Endothelial cell of umbilical vein (primary cell): Measurements from ENCODE around the gene CELSR2. TPM values are rescaled to one million over a fixed set of nuclear protein-coding genes. Genes with fewer than 3 reads are reported as not detected.

Source experiments
- BruUV-seq: library from RNA; stranded (reverse); fragments of 400-500 nt; replicated peaks from 2 replicates; lab custom pipeline; 2021; lab: Mats Ljungman, UMichigan
- CTCF ChIA-PET: fragments of 300-600, 350-600 bp; sonication (Branson Sonifier 250); formaldehyde crosslinking; loops from one replicate; lab custom pipeline; 2021; ENCODE audit warnings: antibody characterized with exemption, inconsistent platforms; lab: Charles Lee
- POLR2A ChIA-PET: fragments of 300-600, 350-600 bp; sonication (Branson Sonifier 250); formaldehyde crosslinking; loops from one replicate; lab custom pipeline; 2021; ENCODE audit warnings: antibody characterized with exemption, inconsistent platforms; lab: Charles Lee
- DNase-seq: peaks from one replicate; pipeline ENCODE4 v3.0.0-alpha.2; 2011; ENCODE audit warnings: low read depth, low spot score
- FAIRE-seq: peaks from 2 replicates; lab custom pipeline; 2011; peaks lifted over from hg19 to GRCh38; lab: Jason Lieb, UNC
- H2AFZ ChIP-seq: 2 replicates; pipeline ENCODE4 v1.6.0; 2012; ENCODE audit warnings: low read depth, low read length, control low read depth, inconsistent platforms
- H3K27ac ChIP-seq: 2 replicates; pipeline ENCODE4 v1.5.1; 2011; ENCODE audit warnings: low read depth, mild to moderate bottlenecking, control low read depth, low read length, moderate library complexity; ENCODE audit not compliant: insufficient read depth
- H3K27me3 ChIP-seq, 2 experiments: 2 replicates each; pipeline versions ENCODE4 v1.6.0 to v1.6.1; 2011; ENCODE audit warnings: low read length in 2 of 2, mixed read lengths in 1 of 2; ENCODE audit not compliant: control insufficient read depth in 2 of 2, insufficient read depth in 2 of 2
- H3K36me3 ChIP-seq, 2 experiments: 2 replicates in 1 of 2; 3 replicates in 1 of 2; pipeline ENCODE4 v1.5.1; 2011; ENCODE audit warnings: low read length in 2 of 2, mild to moderate bottlenecking in 1 of 2, moderate library complexity in 1 of 2; ENCODE audit not compliant: control insufficient read depth in 2 of 2, insufficient read depth in 2 of 2; ENCODE audit errors: extremely low read depth in 1 of 2
- H3K4me1 ChIP-seq: 3 replicates; pipeline ENCODE4 v1.5.1; 2011; ENCODE audit warnings: mild to moderate bottlenecking, low read length; ENCODE audit not compliant: control insufficient read depth, insufficient read depth; ENCODE audit errors: extremely low read depth
- H3K4me2 ChIP-seq: 2 replicates; pipeline ENCODE4 v1.6.1; 2011; ENCODE audit warnings: low read length, control low read depth, mixed read lengths; ENCODE audit not compliant: insufficient read depth
- H3K4me3 ChIP-seq, 3 experiments: fragments of 200-600 bp in 1 of 3; sonication (generic), shearing (Covaris generic) in 1 of 3; replicated peaks in 1 of 3; 2 replicates each; pipeline ENCODE4 v1.5.1; 2011 to 2016; ENCODE audit warnings: control low read depth in 3 of 3, low read length in 3 of 3, mild to moderate bottlenecking in 2 of 3, inconsistent platforms in 1 of 3, low read depth in 1 of 3, moderate library complexity in 1 of 3; ENCODE audit not compliant: insufficient read depth in 1 of 3
- H3K79me2 ChIP-seq: 2 replicates; pipeline ENCODE4 v1.6.0; 2012; ENCODE audit warnings: low read length, inconsistent platforms; ENCODE audit not compliant: control insufficient read depth, insufficient read depth
- H3K9ac ChIP-seq: replicated peaks from 2 replicates; pipeline ENCODE3; 2011; ENCODE audit warnings: low read length, control low read depth; ENCODE audit not compliant: insufficient read depth; ENCODE audit errors: extremely low read depth
- H3K9me1 ChIP-seq: replicated peaks from 3 replicates; pipeline ENCODE4 v1.6.0; 2011; ENCODE audit warnings: mild to moderate bottlenecking, low read length; ENCODE audit not compliant: control insufficient read depth, insufficient read depth; ENCODE audit errors: extremely low read depth
- H3K9me3 ChIP-seq: replicated peaks from 2 replicates; pipeline ENCODE4 v1.5.1; 2012; ENCODE audit warnings: low read length, inconsistent platforms; ENCODE audit not compliant: control insufficient read depth, insufficient read depth
- H4K20me1 ChIP-seq: replicated peaks from 2 replicates; pipeline ENCODE3; 2011; ENCODE audit warnings: mild to moderate bottlenecking, low read length; ENCODE audit not compliant: control insufficient read depth, insufficient read depth; ENCODE audit errors: extremely low read depth
- EZH2 ChIP-seq: IDR thresholded peaks from 2 replicates; pipeline ENCODE4 v1.6.1; 2012; ENCODE audit warnings: borderline replicate concordance, low read depth, mild to moderate bottlenecking, moderate library complexity, low read length, inconsistent platforms; ENCODE audit not compliant: severe bottlenecking
- GATA2 ChIP-seq: IDR thresholded peaks from 2 replicates; pipeline ENCODE4 v1.7.0; 2011; ENCODE audit warnings: low read depth, mild to moderate bottlenecking, moderate library complexity, mixed read lengths, low read length; ENCODE audit not compliant: insufficient read length, insufficient read depth
- JUN ChIP-seq: IDR thresholded peaks from 2 replicates; pipeline ENCODE4 v1.6.1; 2011; ENCODE audit warnings: borderline replicate concordance, low read depth; ENCODE audit not compliant: insufficient read length, insufficient read depth
- MAX ChIP-seq: IDR thresholded peaks from 2 replicates; pipeline ENCODE4 v1.6.1; 2011; ENCODE audit not compliant: insufficient read depth, insufficient read length
- POLR2A ChIP-seq: IDR thresholded peaks from 2 replicates; pipeline ENCODE4 v1.6.1; 2012; ENCODE audit warnings: low read depth, mild to moderate bottlenecking, control low read depth, low read length
- POLR2AphosphoS5 ChIP-seq: IDR thresholded peaks from 2 replicates; pipeline ENCODE4 v1.6.1; 2012; ENCODE audit warnings: low read depth, mild to moderate bottlenecking, control low read depth, low read length, moderate library complexity; ENCODE audit not compliant: insufficient read depth
- dilution Hi-C: fragments of 300-500 bp; cut with MboI; formaldehyde crosslinking; loops from one replicate; pipeline ENCODE4 v1.15.0; 2019; ENCODE audit warnings: low sequenced_read_pairs; ENCODE audit not compliant: extremely low pct_ligation_motif_present
- intact Hi-C: fragments of 100-400 bp; cut with micrococcal nuclease; formaldehyde crosslinking; loops from one replicate; pipeline ENCODE4 v1.10.0; 2022
- polyA plus RNA-seq, 4 experiments: library from polyadenylated mRNA; depleted of rRNA in 3 of 4; stranded (reverse) in 3 of 4; unstranded in 1 of 4; fragments of >200 nt; gene quantifications; 2 replicates each; pipeline versions ENCODE4 v1.2.1 to v1.2.3, GENCODE V29; 2011 to 2012; ENCODE audit warnings: missing spikeins in 1 of 4
- total RNA-seq: library from RNA; stranded (reverse); gene quantifications from 2 replicates; pipeline ENCODE4 v1.2.3, GENCODE V29; 2021

Gene CELSR2
- total and polyA plus RNA-seq, 2 donors (not counting 3 experiments of a cell fraction or from before 2014, with no cell fraction given), result 0.90 to 1.4 TPM

GRCh38 chr1:109300650-109301151 lies 51.4 kb downstream of the CELSR2 start:
- Histone ChIP-seq H3K9me1 (no peaks in the 10 kb centered on the region), H3K9ac (no peak overlapping the region), H3K79me2 (no peaks in the 10 kb centered on the region), H3K36me3 (no peaks in the 10 kb centered on the region), H3K4me2 (no peak overlapping the region), H3K27me3 (peaks cover 8 to 9% of the 10 kb centered on the region in 2 experiments), H2AFZ (no peak overlapping the region), H3K4me1 (no peaks in the 10 kb centered on the region), H4K20me1 (no peaks in the 10 kb centered on the region), H3K27ac (no peak overlapping the region), H3K9me3 (no peaks in the 10 kb centered on the region), H3K4me3 (no peak overlapping the region)
- DNase-seq (no peak), FAIRE-seq (no peak)
- ChIA-PET CTCF (interaction anchor here (0.9 kb wide), 1 partner anchor 18 kb away, joined by 4 read pairs; the partner anchor contains the start of gene PSRC1), POLR2A (no interaction called here)
- no TSS peak for BruUV-seq
- intact Hi-C loops, result no loop called here
- dilution Hi-C loops, result no loop called here
- TF ChIP-seq POLR2AphosphoS5 (no peak), JUN (no peak), GATA2 (no peak)

GRCh38 chr1:109301874-109302273 lies 52.5 kb downstream of the CELSR2 start:
- no TSS peak for BruUV-seq
- Histone ChIP-seq H3K4me1 (no peaks in the 10 kb centered on the region), H3K9ac (no peak overlapping the region), H3K36me3 (no peaks in the 10 kb centered on the region), H3K9me3 (no peaks in the 10 kb centered on the region), H3K27me3 (peaks cover 9% of the 10 kb centered on the region in 2 experiments), H3K9me1 (no peaks in the 10 kb centered on the region), H2AFZ (no peak overlapping the region), H4K20me1 (no peaks in the 10 kb centered on the region), H3K4me2 (no peak overlapping the region), H3K4me3 (no peak overlapping the region), H3K79me2 (no peaks in the 10 kb centered on the region), H3K27ac (no peak overlapping the region)
- POLR2A ChIA-PET, result no interaction called here
- CTCF ChIA-PET, result no interaction called here
- TF ChIP-seq EZH2 (no peak), MAX (no peak), POLR2A (no peak), POLR2AphosphoS5 (no peak)
- FAIRE-seq, result no peak
- dilution Hi-C loops (no loop called here), intact Hi-C loops (no loop called here)
- no peak for DNase-seq
